BLaER1 treated with 17β-estradiol and CSF1 and Interleukin-3, amounts not matched to agents 10 nM and 100 nM (cell line): ENCODE data around the gene PTPRK.
A peak's percentile ranks its signal among the peaks of the same experiment; 100 is the strongest.
"Not testable (repeated sequence)": the region's sequence is repeated elsewhere in the genome, so short reads cannot be mapped to it uniquely, and the experiment has no call there.

ENCODE experiments used
- H3K27ac ChIP-seq, 11 experiments: shearing (Covaris generic); formaldehyde crosslinking; 2 replicates each; pipeline ENCODE4 v1.8.1; 2022
- H3K27me3 ChIP-seq, 11 experiments: shearing (Covaris generic); formaldehyde crosslinking; 2 replicates each; pipeline ENCODE4 v1.8.1; 2022
- H3K36me3 ChIP-seq, 11 experiments: shearing (Covaris generic); formaldehyde crosslinking; 2 replicates each; pipeline ENCODE4 v1.8.1; 2022
- H3K4me1 ChIP-seq, 10 experiments: shearing (Covaris generic); formaldehyde crosslinking; 2 replicates each; pipeline ENCODE4 v1.8.1; 2022
- H3K4me2 ChIP-seq, 11 experiments: shearing (Covaris generic); formaldehyde crosslinking; 2 replicates each; pipeline ENCODE4 v1.8.1; 2022
- H3K4me3 ChIP-seq, 10 experiments: shearing (Covaris generic); formaldehyde crosslinking; 2 replicates each; pipeline ENCODE4 v1.8.1; 2022
- H3K9ac ChIP-seq, 11 experiments: shearing (Covaris generic); formaldehyde crosslinking; 2 replicates each; pipeline ENCODE4 v1.8.1; 2022
- H3K9me3 ChIP-seq, 11 experiments: shearing (Covaris generic); formaldehyde crosslinking; replicated peaks in 1 of 11; 2 replicates each; pipeline ENCODE4 v1.8.1; 2022
- H4K20me1 ChIP-seq, 11 experiments: shearing (Covaris generic); formaldehyde crosslinking; 2 replicates each; pipeline ENCODE4 v1.8.1; 2022
- Cebpa-rat ChIP-seq, 11 experiments: shearing (Covaris generic); IDR thresholded peaks; 2 replicates each; pipeline ENCODE4 v1.8.1; 2022

PTPRK gene

GRCh38 chr6:127933852-127934840 is 586.3 kb downstream of the PTPRK start:
- Histone ChIP-seq H4K20me1 (no peaks in the 10 kb centered on the region), H3K27me3 (no peaks in the 10 kb centered on the region), H3K27ac (no peak overlapping the region), H3K9me3 (peaks cover 11 to 21% (median 14%) of the 10 kb centered on the region in 11 experiments), H3K4me1 (peaks cover 0 to 18% (median 4%) of the 10 kb centered on the region in 10 experiments; a peak in 9 of 20 replicates), H3K4me3 (no peak overlapping the region), H3K4me2 (no peak overlapping the region), H3K9ac (no peak overlapping the region), H3K36me3 (peaks cover 0 to 4% (median 0%) of the 10 kb centered on the region in 11 experiments; a peak in 1 of 22 replicates)
- no peak for TF ChIP-seq Cebpa-rat (IDR thresholded peaks at IDR 0.05)

DNA sequence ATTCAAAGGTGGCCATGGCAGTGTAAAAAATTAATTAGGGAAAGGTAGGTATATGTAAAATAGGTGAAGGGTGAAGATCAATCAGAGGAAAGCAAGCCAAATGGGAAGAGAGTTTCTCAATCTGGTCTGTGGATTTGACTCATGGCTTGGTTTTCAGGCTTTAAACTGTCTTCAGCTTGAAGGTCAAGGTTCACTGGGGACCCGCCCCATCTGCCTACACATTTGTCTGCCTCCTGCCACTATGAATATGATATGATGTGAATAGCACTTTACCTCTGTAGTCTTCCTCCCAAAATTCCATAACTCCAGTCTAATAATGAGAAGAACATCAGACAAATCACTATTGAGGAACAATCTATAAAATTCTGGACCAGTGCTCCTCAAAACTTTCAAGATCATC is 587.3 kb downstream of the PTPRK start:
- H3K27me3 ChIP-seq = no peaks in the 10 kb centered on the region
- no peak for TF ChIP-seq Cebpa-rat (IDR thresholded peaks at IDR 0.05)
- H3K4me1 ChIP-seq = peaks cover 0 to 8% (median 2%) of the 10 kb centered on the region in 10 experiments; a peak in 9 of 20 replicates
- no peaks in the 10 kb centered on the region for H4K20me1 ChIP-seq
- H3K36me3 ChIP-seq = peaks cover 0 to 4% (median 0%) of the 10 kb centered on the region in 11 experiments; a peak in 1 of 22 replicates
- H3K9me3 ChIP-seq = peaks cover 11 to 21% (median 14%) of the 10 kb centered on the region in 11 experiments
- H3K9ac ChIP-seq = no peak overlapping the region
- H3K4me3 ChIP-seq = no peak overlapping the region
- no peak overlapping the region for H3K4me2 ChIP-seq
- no peak overlapping the region for H3K27ac ChIP-seq

DNA sequence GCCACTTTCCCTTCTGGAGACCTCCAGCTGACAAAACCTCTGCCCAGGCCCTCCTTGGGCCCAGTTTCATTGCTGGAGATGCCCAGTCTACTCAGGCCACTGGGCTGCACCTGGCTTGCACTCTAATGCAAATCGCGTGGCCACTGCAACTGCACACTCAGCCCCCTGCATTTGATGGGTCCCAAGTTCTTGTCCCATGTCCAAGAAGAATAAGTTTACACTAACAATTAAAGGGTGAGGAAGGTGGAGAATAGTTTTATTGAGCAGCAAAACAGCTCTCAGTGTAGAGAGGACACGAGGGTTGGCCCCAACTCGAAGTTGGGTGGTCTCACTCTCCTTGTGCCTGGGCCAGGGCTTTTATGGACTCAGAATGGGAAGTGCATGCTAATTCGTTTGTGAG is 587.7 kb downstream of the PTPRK start:
- Histone ChIP-seq H3K4me2 (no peak overlapping the region), H3K9ac (no peak overlapping the region), H3K36me3 (peaks cover 0 to 4% (median 0%) of the 10 kb centered on the region in 11 experiments; a peak in 1 of 22 replicates), H3K27ac (no peak overlapping the region), H3K4me1 (peaks cover 0 to 3% (median 0%) of the 10 kb centered on the region in 10 experiments; a peak in 4 of 20 replicates), H3K27me3 (no peaks in the 10 kb centered on the region), H4K20me1 (no peaks in the 10 kb centered on the region), H3K4me3 (no peak overlapping the region), H3K9me3 (peaks cover 11 to 21% (median 14%) of the 10 kb centered on the region in 11 experiments)
- no peak for TF ChIP-seq Cebpa-rat (IDR thresholded peaks at IDR 0.05)

DNA sequence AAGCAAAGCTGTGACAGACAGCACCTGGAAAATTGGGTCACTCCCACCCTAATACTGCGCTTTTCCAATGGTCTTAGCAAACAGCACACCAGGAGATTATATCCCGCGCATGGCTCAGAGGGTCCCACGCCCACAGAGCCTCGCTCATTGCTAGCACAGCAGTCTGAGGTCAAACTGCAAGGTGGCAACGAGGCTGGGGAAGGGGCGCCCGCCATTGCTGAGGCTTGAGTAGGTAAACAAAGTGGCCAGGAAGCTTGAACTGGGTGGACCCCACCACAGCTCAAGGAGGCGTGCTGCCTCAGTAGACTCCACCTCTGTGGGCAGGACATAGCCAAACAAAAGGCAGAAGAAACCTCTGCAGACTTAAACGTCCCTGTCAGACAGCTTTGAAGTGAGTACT is 594.0 kb downstream of the PTPRK start:
- H4K20me1 ChIP-seq, H3K27me3 ChIP-seq, H3K4me3 ChIP-seq, H3K27ac ChIP-seq, H3K36me3 ChIP-seq, H3K9ac ChIP-seq, H3K4me1 ChIP-seq, H3K4me2 ChIP-seq: not testable (repeated sequence)
- peaks cover 0 to 14% (median 10%) of the 10 kb centered on the region in 11 experiments; a peak in 13 of 22 replicates for H3K9me3 ChIP-seq

- Histone ChIP-seq H3K9ac (no peak overlapping the region), H3K9me3 (peaks cover 0 to 14% (median 10%) of the 10 kb centered on the region in 11 experiments; a peak in 13 of 22 replicates), H4K20me1 (no peaks in the 10 kb centered on the region), H3K4me1 (peaks cover 0 to 5% (median 0%) of the 10 kb centered on the region in 10 experiments; a peak in 3 of 20 replicates), H3K36me3 (no peaks in the 10 kb centered on the region), H3K27me3 (no peaks in the 10 kb centered on the region), H3K4me2 (no peak overlapping the region), H3K4me3 (no peak overlapping the region), H3K27ac (no peak overlapping the region)
- no peak for TF ChIP-seq Cebpa-rat (IDR thresholded peaks at IDR 0.05)
Measured at GRCh38 chr6:127924440-127924839, 596.0 kb downstream of the PTPRK start.

DNA sequence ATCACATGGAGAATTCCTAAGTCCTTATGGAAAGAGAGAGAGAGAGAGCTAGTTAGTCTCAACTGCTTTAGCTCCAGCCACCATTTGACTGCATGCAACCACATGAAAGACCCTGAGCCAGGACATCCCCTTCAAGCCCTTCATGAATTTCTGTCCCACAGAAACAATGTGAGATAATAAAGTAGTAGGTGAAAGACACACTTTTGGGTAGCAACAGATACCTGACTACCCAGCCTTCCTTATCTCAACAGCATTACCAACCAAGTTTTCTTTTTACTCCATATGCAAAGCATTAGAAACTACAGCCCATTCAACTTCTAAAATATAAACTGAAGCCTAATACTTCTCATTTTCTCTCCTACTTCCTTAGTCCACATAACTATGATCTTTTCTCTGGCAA is 596.4 kb downstream of the PTPRK start:
- Histone ChIP-seq H3K4me2 (no peak overlapping the region), H3K27me3 (no peaks in the 10 kb centered on the region), H3K4me1 (peaks cover 0 to 5% (median 0%) of the 10 kb centered on the region in 10 experiments; a peak in 3 of 20 replicates), H4K20me1 (no peaks in the 10 kb centered on the region), H3K4me3 (no peak overlapping the region), H3K9ac (no peak overlapping the region), H3K36me3 (no peaks in the 10 kb centered on the region), H3K9me3 (peaks cover 0 to 14% (median 10%) of the 10 kb centered on the region in 11 experiments; a peak in 13 of 22 replicates), H3K27ac (no peak overlapping the region)
- TF ChIP-seq Cebpa-rat (IDR thresholded peaks at IDR 0.05) = no peak

DNA sequence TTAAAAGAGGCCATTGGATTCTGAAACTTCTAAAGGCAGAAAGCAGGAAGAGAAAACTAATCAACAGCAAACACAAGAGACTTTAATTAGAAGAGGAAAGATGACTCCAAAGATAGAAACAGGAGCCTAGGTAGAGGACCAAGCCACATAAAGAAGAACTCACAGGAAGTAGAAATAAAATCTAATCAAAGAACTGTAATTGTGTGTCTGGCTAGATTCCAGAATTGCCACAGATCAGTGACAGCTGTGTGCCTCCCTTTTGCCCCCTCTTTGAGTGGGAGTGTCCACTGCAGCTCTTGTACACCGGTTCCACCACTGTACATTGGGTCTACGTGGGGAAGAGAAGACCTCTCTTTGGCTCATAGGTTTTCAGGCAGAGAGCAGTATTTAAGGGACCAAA is 597.3 kb downstream of the PTPRK start:
- Histone ChIP-seq H3K4me2 (peak overlapping the region in 1 of 11 experiments; percentile 1; a peak in 1 of 22 replicates), H3K27ac (no peak overlapping the region), H3K9ac (no peak overlapping the region), H4K20me1 (no peaks in the 10 kb centered on the region), H3K27me3 (no peaks in the 10 kb centered on the region), H3K36me3 (no peaks in the 10 kb centered on the region), H3K4me1 (peaks cover 0 to 5% (median 0%) of the 10 kb centered on the region in 10 experiments; a peak in 3 of 20 replicates), H3K9me3 (peaks cover 0 to 14% (median 10%) of the 10 kb centered on the region in 11 experiments; a peak in 13 of 22 replicates), H3K4me3 (no peak overlapping the region)
- TF ChIP-seq Cebpa-rat (IDR thresholded peaks at IDR 0.05) = no peak

DNA sequence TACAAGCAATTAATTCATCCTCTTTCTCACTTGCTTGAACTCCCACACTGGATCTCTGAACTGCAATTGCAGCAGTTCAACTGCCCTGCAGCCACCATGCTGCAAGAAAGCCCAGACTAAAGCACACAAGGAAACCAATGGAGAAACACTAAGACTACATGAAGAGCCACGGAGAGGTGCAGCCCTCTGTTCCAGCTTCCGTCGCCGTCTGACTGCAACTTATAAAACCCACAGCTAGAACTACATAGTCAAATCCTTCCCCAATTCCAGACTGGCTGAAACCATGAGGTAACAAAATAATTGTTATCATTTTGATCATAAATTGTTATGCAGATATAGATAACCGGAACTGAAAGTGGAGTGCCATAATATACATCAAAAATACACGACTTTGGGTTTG is 598.4 kb downstream of the PTPRK start:
- no peak for TF ChIP-seq Cebpa-rat (IDR thresholded peaks at IDR 0.05)
- H4K20me1 ChIP-seq = no peaks in the 10 kb centered on the region
- no peaks in the 10 kb centered on the region for H3K27me3 ChIP-seq
- peaks cover 0 to 5% (median 0%) of the 10 kb centered on the region in 10 experiments; a peak in 3 of 20 replicates for H3K4me1 ChIP-seq
- H3K4me3 ChIP-seq = no peak overlapping the region
- H3K27ac ChIP-seq = no peak overlapping the region
- H3K9ac ChIP-seq = no peak overlapping the region
- no peak overlapping the region for H3K4me2 ChIP-seq
- H3K36me3 ChIP-seq = no peaks in the 10 kb centered on the region
- peaks cover 0 to 14% (median 10%) of the 10 kb centered on the region in 11 experiments; a peak in 13 of 22 replicates for H3K9me3 ChIP-seq

DNA sequence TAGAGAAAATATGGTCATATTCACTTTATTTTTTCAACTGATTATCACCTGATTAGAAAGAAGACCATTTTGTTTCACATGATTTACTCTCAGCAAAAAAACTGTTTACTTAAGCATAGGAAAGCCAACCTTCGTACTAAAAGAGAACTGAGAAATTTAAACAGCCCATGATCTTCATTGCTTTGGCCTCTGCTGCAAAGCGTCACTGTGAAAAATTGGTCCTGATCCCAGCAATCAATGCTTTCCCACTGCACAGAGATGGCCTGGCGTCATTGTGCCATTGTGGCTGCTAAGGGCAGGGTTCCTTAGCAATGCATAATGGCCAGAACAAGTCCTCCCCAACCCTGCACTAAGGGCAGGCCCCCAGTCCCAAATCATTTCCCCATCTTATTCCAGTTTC is 599.6 kb downstream of the PTPRK start:
- no peak for TF ChIP-seq Cebpa-rat (IDR thresholded peaks at IDR 0.05)
- H3K9ac ChIP-seq = no peak overlapping the region
- H3K4me3 ChIP-seq = no peak overlapping the region
- H3K27me3 ChIP-seq = no peaks in the 10 kb centered on the region
- H4K20me1 ChIP-seq = no peaks in the 10 kb centered on the region
- no peak overlapping the region for H3K27ac ChIP-seq
- H3K4me1 ChIP-seq = peaks cover 0 to 5% (median 0%) of the 10 kb centered on the region in 10 experiments; a peak in 3 of 20 replicates
- no peaks in the 10 kb centered on the region for H3K36me3 ChIP-seq
- H3K9me3 ChIP-seq = peaks cover 0 to 3% (median 2%) of the 10 kb centered on the region in 11 experiments; a peak in 4 of 22 replicates
- H3K4me2 ChIP-seq = peak overlapping the region in 2 of 11 experiments; percentile 12 to 17; a peak in 1 of 22 replicates
